GM12878 (cell line): ENCODE results near the gene UNC13D. TPM values are rescaled to one million over a fixed set of nuclear protein-coding genes. Genes with fewer than 3 reads are reported as not detected.

Source experiments
- BCL3 ChIP-seq: IDR thresholded peaks from 2 replicates; pipeline ENCODE4 v1.6.1; 2011; ENCODE audit warnings: borderline replicate concordance, low read depth, mild to moderate bottlenecking, moderate library complexity, low read length; ENCODE audit not compliant: insufficient read depth, poor library complexity, severe bottlenecking
- CHD2 ChIP-seq: IDR thresholded peaks from 2 replicates; pipeline ENCODE4 v1.6.1; 2011; ENCODE audit warnings: low read depth, low read length, improper control_type of control experiment, borderline replicate concordance
- DPF2 ChIP-seq: fragments of 450-650 bp; IDR thresholded peaks from 2 replicates; pipeline ENCODE4 v1.6.1; 2017; ENCODE audit warnings: mild to moderate bottlenecking
- EGR1 ChIP-seq, 2 experiments: IDR thresholded peaks; 1 replicate in 1 of 2; 2 replicates in 1 of 2; pipeline ENCODE4 v1.6.1; 2011 to 2012; ENCODE audit warnings: low read depth in 2 of 2, low read length in 2 of 2, borderline replicate concordance in 1 of 2, mild to moderate bottlenecking in 1 of 2, moderate library complexity in 1 of 2
- ESRRA ChIP-seq: IDR thresholded peaks from 2 replicates; pipeline ENCODE4 v1.6.1; 2012; ENCODE audit warnings: mild to moderate bottlenecking, low read length, improper control_type of control experiment
- FOS ChIP-seq: IDR thresholded peaks from 3 replicates; pipeline ENCODE4 v1.6.1; 2011; ENCODE audit warnings: borderline replicate concordance; ENCODE audit not compliant: insufficient read length; ENCODE audit errors: extremely low read depth
- FOXM1 ChIP-seq: IDR thresholded peaks from 2 replicates; pipeline ENCODE4 v1.6.1; 2012; ENCODE audit warnings: low read depth, mild to moderate bottlenecking, inconsistent platforms, low read length, moderate library complexity
- GABPA ChIP-seq: IDR thresholded peaks from 2 replicates; pipeline ENCODE4 v1.6.1; 2014; ENCODE audit warnings: antibody characterized with exemption, low read depth, mild to moderate bottlenecking, inconsistent platforms
- MTA2 ChIP-seq: fragments of 450-650 bp; IDR thresholded peaks from 2 replicates; pipeline ENCODE4 v1.6.1; 2016; ENCODE audit warnings: low read depth, mild to moderate bottlenecking, moderate library complexity
- MXI1 ChIP-seq: fragments of 150-350 bp; IDR thresholded peaks from 2 replicates; pipeline ENCODE4 v1.6.1; 2011; ENCODE audit warnings: low read depth, mild to moderate bottlenecking, inconsistent platforms, low read length, improper control_type of control experiment
- MYC ChIP-seq: IDR thresholded peaks from 2 replicates; pipeline ENCODE4 v1.6.1; 2011; ENCODE audit warnings: mild to moderate bottlenecking, low read length, moderate library complexity, inconsistent platforms; ENCODE audit not compliant: insufficient read depth, insufficient replicate concordance, insufficient read length, severe bottlenecking
- NKRF ChIP-seq: fragments of 450-650 bp; conservative IDR thresholded peaks from 2 replicates; pipeline ENCODE4 v1.6.1; 2017; ENCODE audit warnings: mild to moderate bottlenecking, moderate library complexity
- NR2C1 ChIP-seq: fragments of 450-650 bp; IDR thresholded peaks from 2 replicates; pipeline ENCODE4 v1.6.1; 2017; ENCODE audit warnings: antibody characterized with exemption, mild to moderate bottlenecking, moderate library complexity
- NR2C2 ChIP-seq: IDR thresholded peaks from 2 replicates; pipeline ENCODE4 v1.6.1; 2011; ENCODE audit warnings: borderline replicate concordance, low read depth; ENCODE audit not compliant: control insufficient read depth, insufficient read length
- RAD21 ChIP-seq: IDR thresholded peaks from 2 replicates; pipeline ENCODE4 v1.6.1; 2011; ENCODE audit warnings: mild to moderate bottlenecking, low read depth, low read length, moderate library complexity; ENCODE audit not compliant: insufficient read depth
- RB1 ChIP-seq: fragments of 450-650 bp; formaldehyde crosslinking; IDR thresholded peaks from 2 replicates; pipeline ENCODE4 v1.6.1; 2017; ENCODE audit warnings: mild to moderate bottlenecking, borderline replicate concordance
- RCOR1 ChIP-seq: conservative IDR thresholded peaks from 2 replicates; pipeline ENCODE4 v1.6.1; 2012; ENCODE audit warnings: low read depth, low read length, improper control_type of control experiment
- RELA ChIP-seq: fragments of 450-650 bp; IDR thresholded peaks from 2 replicates; pipeline ENCODE4 v1.8.0; 2014; ENCODE audit warnings: borderline replicate concordance; ENCODE audit not compliant: partially characterized antibody
- RELB ChIP-seq: fragments of 450-650 bp; IDR thresholded peaks from 2 replicates; pipeline ENCODE4 v1.6.1; 2017; ENCODE audit warnings: low read depth, mild to moderate bottlenecking, moderate library complexity
- RFX5 ChIP-seq: IDR thresholded peaks from 2 replicates; pipeline ENCODE4 v1.6.1; 2011; ENCODE audit warnings: low read depth, low read length, improper control_type of control experiment
- SMAD5 ChIP-seq: IDR thresholded peaks from 2 replicates; pipeline ENCODE4 v1.6.1; 2016; ENCODE audit warnings: antibody characterized with exemption, low read depth
- SP1 ChIP-seq: IDR thresholded peaks from one replicate; pipeline ENCODE4 v1.6.1; 2011; ENCODE audit warnings: low read depth, low read length
- SREBF1 ChIP-seq: IDR thresholded peaks from 2 replicates; pipeline ENCODE4 v1.6.1; 2012; ENCODE audit warnings: mild to moderate bottlenecking, low read length
- STAT1 ChIP-seq: fragments of 450-650 bp; conservative IDR thresholded peaks from 2 replicates; pipeline ENCODE4 v1.6.1; 2014; ENCODE audit warnings: antibody characterized with exemption, mild to moderate bottlenecking
- STAT3 ChIP-seq: IDR thresholded peaks from 2 replicates; pipeline ENCODE4 v1.6.1; 2011; ENCODE audit warnings: low read depth, low read length, improper control_type of control experiment
- SUZ12 ChIP-seq: fragments of 200-600 bp; sonication (generic); IDR thresholded peaks from one replicate; pipeline ENCODE4 v1.6.1; 2018; ENCODE audit warnings: antibody characterized with exemption, mild to moderate bottlenecking; ENCODE audit not compliant: unreplicated experiment
- ZNF207 ChIP-seq: fragments of 450-650 bp; IDR thresholded peaks from 2 replicates; pipeline ENCODE4 v1.6.1; 2014; ENCODE audit warnings: antibody characterized with exemption, mild to moderate bottlenecking, borderline replicate concordance
- polyA plus RNA-seq, 11 experiments: library from polyadenylated mRNA; depleted of rRNA in 4 of 11; unstranded in 6 of 11; stranded (reverse) in 5 of 11; fragments of >200 nt; fragmentation: Nextera tagmentation in 4 of 11; fragmentation: Illumina TruSeq in 1 of 11; extraction: Ambion mirVana in 4 of 11; extraction: Trizol in 1 of 11; gene quantifications; 1 replicate in 1 of 11; 2 replicates in 10 of 11; pipeline versions ENCODE4 v1.2.1 to v1.2.3, GENCODE V29; 2011 to 2016; ENCODE audit warnings: inconsistent platforms in 2 of 11, missing spikeins in 2 of 11, low read depth in 1 of 11
- total RNA-seq, 4 experiments: library from RNA; depleted of rRNA in 3 of 4; stranded (reverse); fragments of >200 nt in 3 of 4; fragmentation: Illumina TruSeq in 1 of 4; extraction: Trizol in 1 of 4; gene quantifications; 2 replicates each; pipeline versions ENCODE4 v1.2.1 to v1.2.3, GENCODE V29; 2013 to 2021

The UNC13D gene
- total and polyA plus RNA-seq, 10 of the 15 experiments (the other 5 are each of a cell fraction or from before 2014, with no cell fraction given), result 0.32 to 63.9 (median 25.2) TPM

- peak; percentile 88 for TF ChIP-seq DPF2
- no peak for TF ChIP-seq SREBF1
- peak; percentile 99 for TF ChIP-seq SMAD5
- TF ChIP-seq EGR1 (IDR thresholded peaks at IDR 0.05; ENCODE audit: borderline replicate concordance in 1 of 2, low read depth in 2 of 2, low read length in 2 of 2), result peak; percentile 86 to 96
- TF ChIP-seq STAT3, result no peak
- TF ChIP-seq STAT1, result peak; percentile 95
- TF ChIP-seq RELA, result peak; percentile 93
- no peak for TF ChIP-seq MTA2
- peak; percentile 25 for TF ChIP-seq MYC
- no peak for TF ChIP-seq SUZ12
- peak; percentile 96 for TF ChIP-seq RB1
- peak; percentile 95 for TF ChIP-seq RCOR1
- peak; percentile 98 for TF ChIP-seq NKRF
- peak; percentile 86 for TF ChIP-seq MXI1
- peak; percentile 85; the same call in 1 of the 2 replicates for TF ChIP-seq CHD2
- peak; percentile 81 for TF ChIP-seq FOS
- peak; percentile 80 for TF ChIP-seq BCL3
- no peak for TF ChIP-seq RAD21
- 0 out of 2 replicates have a peak, but pooled peaks have one; percentile 20 for TF ChIP-seq FOXM1
- peak; percentile 72 for TF ChIP-seq ESRRA
- TF ChIP-seq GABPA, result peak; percentile 39; the same call in 1 of the 2 replicates
- TF ChIP-seq NR2C1, result no peak
- peak; percentile 90 for TF ChIP-seq RFX5
- TF ChIP-seq NR2C2, result no peak
- TF ChIP-seq SP1, result peak; percentile 94
- peak; percentile 100 for TF ChIP-seq ZNF207
- no peak; the same call in 1 of the 2 replicates for TF ChIP-seq RELB
These were observed 64.8 kb downstream of the UNC13D start (continued) for GRCh38 chr17:75779250-75779986.
